TTC549 (cell line): ENCODE data around the gene DUS2.
"Not testable (repeated sequence)": the region's sequence is repeated elsewhere in the genome, so short reads cannot be mapped to it uniquely, and the experiment has no call there.

ENCODE experiments used
- FAIRE-seq: peaks from 2 replicates; lab custom pipeline; 2012; peaks lifted over from hg19 to GRCh38; lab: Jason Lieb, UNC

The DUS2 gene

GRCh38 chr16:68022728-68023537, at the start of gene DUS2, which contains the start of gene DDX28:
TSS of gene DUS2 (plus strand) at chr16:68023284. CDS start at chr16:68038024, 14,740 bp downstream.
TSS of gene DDX28 (minus strand) at chr16:68023232. CDS start at chr16:68023202, 30 bp downstream.
- FAIRE-seq = no peak

DNA sequence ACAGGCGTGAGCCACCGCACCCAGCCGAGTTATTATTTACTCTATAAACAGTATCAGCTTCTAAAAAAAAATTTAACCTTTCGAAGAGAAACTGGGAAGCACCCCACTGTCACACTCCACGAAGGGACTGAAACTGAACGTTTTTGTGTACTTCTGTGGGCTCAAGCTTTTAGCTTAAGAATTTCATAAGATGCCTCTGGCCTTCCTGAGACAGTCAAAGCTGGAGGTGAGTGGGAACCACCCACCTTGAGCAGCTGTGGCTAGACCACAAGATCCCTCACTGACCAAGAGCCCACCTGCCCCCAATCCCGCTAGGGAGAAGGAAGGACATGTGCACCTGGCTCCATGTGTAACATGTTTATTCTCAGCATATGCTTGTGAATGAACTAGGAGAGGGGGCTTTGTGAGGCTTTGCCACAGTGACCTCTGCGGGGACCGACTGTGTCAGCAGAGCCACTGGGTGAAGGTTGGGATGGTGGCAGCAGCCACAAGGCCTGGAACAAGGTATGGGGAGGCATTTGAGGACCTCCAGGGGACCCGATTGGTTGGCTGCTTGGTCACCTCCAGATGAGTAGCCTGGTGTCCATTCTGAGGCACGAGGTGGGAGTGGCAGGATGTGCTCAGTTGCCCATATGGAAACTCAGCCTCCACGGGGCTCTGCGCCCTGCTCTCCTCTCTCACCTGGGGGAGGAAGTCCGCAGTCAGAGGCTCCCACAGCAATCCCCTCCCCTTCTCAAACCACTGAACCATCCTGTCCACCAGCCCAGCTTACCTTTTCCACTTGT, 47.6 kb upstream of the DUS2 start:
- no peak for FAIRE-seq

- FAIRE-seq = no peak
Observed at GRCh38 chr16:67976205-67976604, 46.9 kb upstream of the DUS2 start.

GRCh38 chr16:67977005-67977404, 46.1 kb upstream of the DUS2 start:
- no peak for FAIRE-seq

DNA sequence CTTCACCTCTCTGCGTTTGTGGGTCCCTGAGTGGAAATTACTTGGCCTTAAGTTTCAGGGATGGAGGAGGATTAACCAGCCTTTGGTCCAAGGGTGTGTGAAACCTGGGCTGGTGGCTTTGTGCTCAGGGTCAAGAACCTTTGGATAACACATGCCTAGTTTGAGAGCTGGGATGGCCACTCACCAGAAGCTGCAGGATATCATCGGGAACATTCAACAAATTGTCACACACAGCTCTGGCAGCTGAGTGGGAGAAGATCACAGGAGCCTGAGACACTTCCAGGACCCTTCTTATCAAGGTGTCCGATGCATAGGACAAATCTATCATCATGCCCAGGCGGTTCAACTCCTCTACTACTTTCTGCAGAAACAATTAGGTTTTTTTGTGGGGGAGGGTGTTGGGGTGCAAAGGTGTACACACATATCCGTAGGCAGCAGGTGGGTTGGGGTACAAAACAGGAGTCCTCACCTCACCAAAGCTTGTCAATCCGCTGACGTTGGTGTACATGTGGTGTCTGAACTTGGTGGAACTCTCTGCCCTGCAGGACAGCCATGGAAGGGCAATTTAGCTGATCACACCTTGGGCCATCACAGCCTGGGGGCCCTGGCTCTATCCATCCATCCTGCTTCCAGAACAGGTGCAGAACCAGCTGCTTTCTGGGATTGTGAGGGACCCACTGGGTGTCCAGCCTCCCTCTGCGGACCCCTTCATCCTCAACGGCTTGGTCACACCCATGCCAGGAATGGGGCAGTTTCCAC, 45.4 kb upstream of the DUS2 start:
- no peak for FAIRE-seq

DNA sequence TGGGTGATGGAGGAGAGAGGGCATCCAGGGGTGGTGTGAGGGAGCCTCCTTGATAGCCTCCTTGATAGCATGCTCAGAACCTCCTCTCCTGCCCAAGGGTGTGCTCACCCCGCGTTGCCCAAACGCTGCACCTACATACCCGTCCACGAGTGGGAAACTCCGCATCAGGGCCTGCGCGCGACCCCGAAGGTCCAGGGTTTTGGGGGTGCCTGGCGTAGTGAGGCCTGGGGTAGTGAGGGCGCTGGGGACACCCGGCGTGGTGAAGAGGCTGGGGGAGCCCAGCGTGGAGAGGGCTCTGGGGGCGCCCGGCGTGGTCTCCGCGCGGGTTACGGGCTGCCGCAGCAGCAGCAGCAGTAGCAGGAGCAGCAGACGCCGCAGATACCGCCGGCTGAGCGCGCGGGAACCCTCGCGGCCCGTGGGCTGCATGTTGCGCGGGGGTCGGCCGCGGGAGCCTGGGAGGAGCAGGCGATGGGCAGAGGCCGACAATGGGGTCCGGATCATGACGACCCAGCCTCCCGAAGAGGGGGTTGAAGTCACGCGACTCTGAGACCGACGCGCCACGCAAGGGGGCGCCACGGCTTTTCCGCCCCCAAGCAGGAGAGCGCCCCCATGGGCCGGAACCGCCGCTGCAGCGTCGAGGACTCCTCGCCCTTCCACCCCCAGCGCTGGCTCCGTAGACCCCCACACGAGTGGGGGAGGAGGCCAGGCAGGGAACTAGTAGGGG, 43.0 kb upstream of the DUS2 start, which contains the start of gene DPEP3:
DPEP3 (minus strand) TSS at position 545 of the 724 bp plus-strand sequence; CDS start at position 426, 119 bp downstream.
- FAIRE-seq = no peak

DNA sequence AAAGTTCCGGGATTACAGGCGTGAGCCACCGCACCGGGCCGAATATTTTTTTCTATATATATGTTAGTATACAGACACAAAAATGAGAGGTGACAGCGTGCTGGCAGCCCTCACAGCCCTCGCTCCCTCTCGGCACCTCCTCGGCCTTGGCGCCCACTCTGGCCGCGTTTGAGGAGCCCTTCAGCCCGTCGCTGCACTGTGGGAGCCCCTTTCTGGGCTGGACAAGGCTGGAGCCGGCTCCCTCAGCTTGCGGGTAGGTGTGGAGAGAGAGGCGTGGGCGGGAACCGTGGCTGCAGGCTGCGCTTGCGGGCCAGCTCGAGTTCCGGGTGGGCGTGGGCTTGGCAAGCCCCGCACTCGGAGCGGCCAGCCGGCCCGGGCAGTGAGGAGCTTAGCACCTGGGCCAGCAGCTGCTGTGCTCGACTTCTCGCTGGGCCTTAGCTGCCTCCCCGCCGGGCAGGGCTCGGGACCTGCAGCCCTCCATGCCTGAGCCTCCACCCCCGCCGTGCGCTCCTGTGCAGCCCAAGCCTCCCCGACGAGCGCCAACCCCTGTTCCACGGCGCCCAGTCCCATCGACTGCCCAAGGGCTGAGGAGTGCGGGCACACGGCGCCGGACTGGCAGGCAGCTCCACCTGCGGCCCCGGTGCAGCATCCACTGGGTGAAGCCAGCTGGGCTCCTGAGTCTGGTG, 40.9 kb upstream of the DUS2 start:
- no peak for FAIRE-seq

GRCh38 chr16:67986949-67987348, 36.1 kb upstream of the DUS2 start:
- no peak for FAIRE-seq

GRCh38 chr16:67987460-67988160, 35.5 kb upstream of the DUS2 start:
- FAIRE-seq = no peak

- FAIRE-seq = no peak
Observed at GRCh38 chr16:67988675-67989074, 34.4 kb upstream of the DUS2 start.

GRCh38 chr16:67989322-67990017, 33.6 kb upstream of the DUS2 start:
- no peak for FAIRE-seq

DNA sequence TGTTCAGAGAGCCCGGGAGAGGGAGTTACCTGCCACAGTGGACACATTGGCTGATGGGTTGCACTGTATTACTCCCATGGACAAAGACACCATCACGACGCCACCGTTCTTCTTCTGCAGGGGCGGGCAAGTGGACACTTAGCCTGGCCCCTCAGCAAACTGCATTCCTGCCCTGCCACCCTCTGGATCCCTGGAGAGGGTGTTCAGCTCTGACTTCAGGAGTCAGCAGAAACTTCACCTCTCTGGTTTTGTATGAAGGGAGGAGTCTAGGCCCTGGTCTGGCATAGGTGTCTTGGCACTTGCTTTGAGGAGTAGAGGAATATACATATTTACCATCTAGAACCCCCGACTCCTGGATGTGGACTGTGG, 33.1 kb upstream of the DUS2 start:
- FAIRE-seq = no peak

DNA sequence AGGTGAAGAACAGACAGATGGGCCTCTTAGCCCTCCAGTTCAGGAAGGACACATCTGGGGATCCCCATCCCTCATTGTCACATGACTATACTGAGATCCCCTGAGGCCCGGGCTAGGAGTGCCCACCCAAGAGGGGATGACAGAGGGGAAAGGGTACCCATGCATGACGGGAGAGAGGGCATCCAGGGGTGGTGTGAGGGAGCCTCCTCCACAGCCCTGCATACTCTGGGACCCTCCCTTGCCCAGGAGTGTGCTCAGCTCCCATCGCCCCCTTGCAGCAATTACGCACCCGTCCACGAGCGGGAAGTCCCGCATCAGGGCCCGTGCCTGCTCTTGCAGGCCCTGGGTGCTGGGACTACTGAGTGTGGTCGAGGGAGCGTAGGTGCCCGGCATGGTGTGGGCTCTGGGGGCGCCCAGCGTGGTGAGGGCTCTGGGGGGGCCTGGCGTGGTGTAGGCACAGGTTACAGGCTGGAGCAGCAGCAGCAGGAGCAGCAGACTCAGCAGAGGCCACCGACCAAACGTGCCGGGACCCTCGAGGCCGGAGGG, 30.4 kb upstream of the DUS2 start:
- no peak for FAIRE-seq

- no peak for FAIRE-seq
Observed at GRCh38 chr16:67993207-67994039, 29.7 kb upstream of the DUS2 start.

DNA sequence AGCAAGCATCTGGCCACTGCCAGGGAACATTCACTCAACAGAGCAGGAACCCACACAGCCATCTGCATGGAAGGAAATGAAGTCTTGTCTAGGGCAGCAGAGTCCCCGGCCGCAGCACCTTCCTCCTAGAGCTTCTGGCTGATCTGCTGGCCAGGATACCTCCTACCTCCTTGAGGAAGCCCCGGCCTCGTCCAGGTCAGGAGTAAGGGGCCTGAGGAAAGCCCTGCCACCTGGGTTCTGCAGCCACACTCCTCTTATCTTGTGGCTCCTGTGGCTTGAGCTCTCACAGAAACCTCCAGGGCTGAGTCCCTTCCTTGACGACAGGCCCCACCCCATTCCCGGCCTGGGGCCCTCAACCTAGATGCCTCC, 29.1 kb upstream of the DUS2 start:
- FAIRE-seq = not testable (repeated sequence)

GRCh38 chr16:67995423-67995822, 27.7 kb upstream of the DUS2 start:
- no peak for FAIRE-seq

DNA sequence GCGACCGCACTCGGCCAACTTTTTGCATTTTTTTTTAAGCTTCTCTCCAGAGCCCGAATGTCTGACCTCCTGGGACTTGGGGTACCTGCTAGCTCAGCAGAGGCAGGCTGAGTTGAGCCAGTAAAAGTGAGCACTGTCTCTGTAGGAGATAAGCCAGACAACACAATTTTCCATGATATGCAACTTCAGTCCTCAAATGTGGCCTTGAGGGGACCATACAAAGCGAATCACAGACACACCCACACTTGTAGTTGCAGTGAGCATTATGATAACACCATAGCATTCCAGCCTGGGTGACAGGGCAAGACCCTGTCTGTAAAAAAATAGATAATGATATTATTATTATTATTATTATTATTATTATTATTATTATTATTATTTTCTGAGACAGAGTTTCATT, 26.4 kb upstream of the DUS2 start:
- FAIRE-seq = no peak

DNA sequence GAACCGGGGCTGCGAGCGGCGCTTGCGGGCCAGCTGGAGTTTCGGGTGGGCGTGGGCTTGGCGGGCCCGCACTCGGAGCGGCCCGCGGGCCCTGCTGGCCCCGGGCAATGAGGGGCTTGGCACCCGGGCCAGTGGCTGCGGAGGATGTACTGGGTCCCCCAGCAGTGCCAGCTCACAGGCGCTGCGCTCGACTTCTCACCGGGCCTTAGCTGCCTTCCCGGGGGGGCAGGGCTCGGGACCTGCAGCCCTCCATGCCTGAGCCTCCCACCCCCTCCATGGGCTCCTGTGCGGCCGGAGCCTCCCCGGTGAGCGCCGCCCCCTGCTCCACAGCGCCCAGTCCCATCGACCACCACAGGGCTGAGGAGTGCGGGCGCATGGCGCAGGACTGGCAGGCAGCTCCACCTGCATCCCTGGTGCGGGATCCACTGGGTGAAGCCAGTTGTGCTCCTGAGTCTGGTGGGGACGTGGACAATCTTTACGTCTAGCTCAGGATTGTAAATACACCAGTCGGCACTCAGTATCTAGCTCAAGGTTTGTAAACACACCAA, 24.8 kb upstream of the DUS2 start:
- not testable (repeated sequence) for FAIRE-seq
